ENCODE results near the gene GDI1.
A peak's percentile ranks its signal among the peaks of the same experiment; 100 is the strongest.

Gene GDI1

GRCh38 chrX:154436374-154436982, 476 bp upstream of the GDI1 start:
- DNase-seq (ENCODE audit: low spot score) (peak; percentile 71), FAIRE-seq (no peak)

GRCh38 chrX:154437971-154438893, 1.3 kb downstream of the GDI1 start:
- DNase-seq (ENCODE audit: low spot score) (no peak), FAIRE-seq (no peak)

- DNase-seq (ENCODE audit: low spot score) (no peak), FAIRE-seq (no peak)
Observed at GRCh38 chrX:154439841-154440240, 2.9 kb downstream of the GDI1 start.

GRCh38 chrX:154440623-154441357, 3.8 kb downstream of the GDI1 start:
- DNase-seq (ENCODE audit: low spot score) (no peak), FAIRE-seq (no peak)

GRCh38 chrX:154441564-154441963, 4.6 kb downstream of the GDI1 start:
- DNase-seq (ENCODE audit: low spot score) = no peak
- no peak for FAIRE-seq

- FAIRE-seq (no peak), DNase-seq (ENCODE audit: low spot score) (no peak)
Observed at GRCh38 chrX:154441984-154442707, 5.2 kb downstream of the GDI1 start.

- no peak for FAIRE-seq
- no peak for DNase-seq (ENCODE audit: low spot score)
Observed at GRCh38 chrX:154443479-154443910, 6.5 kb downstream of the GDI1 start.

GRCh38 chrX:154443992-154444754, 7.2 kb downstream of the GDI1 start, which contains the start of gene FAM50A:
Gene FAM50A, plus strand, starts transcription at chrX:154444141. Its CDS starts 95 bp downstream, at chrX:154444236.
- DNase-seq (ENCODE audit: low spot score) (peak; percentile 88), FAIRE-seq (no peak)

- DNase-seq (ENCODE audit: low spot score) = no peak
- no peak for FAIRE-seq
Observed at GRCh38 chrX:154444755-154445246, 7.8 kb downstream of the GDI1 start.

- no peak for FAIRE-seq
- no peak for DNase-seq (ENCODE audit: low spot score)
Observed at GRCh38 chrX:154445776-154446175, 8.8 kb downstream of the GDI1 start.

GRCh38 chrX:154446430-154446829, 9.5 kb downstream of the GDI1 start:
- FAIRE-seq (no peak), DNase-seq (ENCODE audit: low spot score) (no peak)

- DNase-seq (ENCODE audit: low spot score) (no peak), FAIRE-seq (no peak)
Observed at GRCh38 chrX:154448484-154448883, 11.5 kb downstream of the GDI1 start.

GRCh38 chrX:154449618-154450017, 12.7 kb downstream of the GDI1 start:
- FAIRE-seq = no peak
- no peak for DNase-seq (ENCODE audit: low spot score)

GRCh38 chrX:154450312-154450711, 13.4 kb downstream of the GDI1 start:
- FAIRE-seq (no peak), DNase-seq (ENCODE audit: low spot score) (no peak)

- FAIRE-seq = no peak
- DNase-seq (ENCODE audit: low spot score) = no peak
Observed at GRCh38 chrX:154452823-154453222, 15.9 kb downstream of the GDI1 start.

- FAIRE-seq (no peak), DNase-seq (ENCODE audit: low spot score) (peak; percentile 81)
Observed at GRCh38 chrX:154457491-154458115, 20.6 kb downstream of the GDI1 start.

GRCh38 chrX:154458116-154458953, 21.4 kb downstream of the GDI1 start, which contains the start of gene PLXNA3:
Gene PLXNA3, plus strand, starts transcription at chrX:154458281. Its CDS starts 1,903 bp downstream, at chrX:154460184.
- no peak for FAIRE-seq
- peak; percentile 72 for DNase-seq (ENCODE audit: low spot score)

- no peak for FAIRE-seq
Observed at GRCh38 chrX:154458954-154459778, 22.2 kb downstream of the GDI1 start.

More at GRCh38 chrX:154458954-154459778, 22.2 kb downstream of the GDI1 start:
- peak; percentile 33 for DNase-seq (ENCODE audit: low spot score)

Data from urothelium cell line (cell line).